ENCODE measurements around the gene C4A.

GRCh38 chr6:31978831-31979230 is 3.0 kb upstream of the C4A start:
- TF ChIP-seq CTCF (conservative IDR thresholded peaks at IDR 0.05 in 1 of 2, IDR thresholded peaks at IDR 0.05 in 1 of 2; ENCODE audit: extremely low read depth in 1 of 2, insufficient read depth in 1 of 2, low read depth in 1 of 2, low read length in 2 of 2) = no peak
- no peak for TF ChIP-seq EZH2 (IDR thresholded peaks at IDR 0.05; ENCODE audit: borderline replicate concordance, low read length)
